HuH-7 (cell line): Measurements from ENCODE around the gene ATF2.

Source experiments
- DNase-seq: peaks from one replicate; pipeline ENCODE4 v3.0.0; 2011; ENCODE audit warnings: low spot score

ATF2 gene

GRCh38 chr2:175025233-175025632 lies 142.8 kb downstream of the ATF2 start:
- no peak for DNase-seq

- DNase-seq, result no peak
These were observed 145.1 kb downstream of the ATF2 start for GRCh38 chr2:175022923-175023322.
